HG03432 (cell line): ENCODE results near the gene HEPHL1.
"Not testable (repeated sequence)": the region's sequence is repeated elsewhere in the genome, so short reads cannot be mapped to it uniquely, and the experiment has no call there.

ENCODE experiments used
- ATAC-seq: cut with Tn5 transposase; IDR thresholded peaks from one replicate; pipeline ENCODE4 v1.9.1; 2021; ENCODE audit warnings: mild to moderate bottlenecking, moderate library complexity; ENCODE audit not compliant: unreplicated experiment

The HEPHL1 gene

GRCh38 chr11:94149431-94150017 lies 128.4 kb downstream of the HEPHL1 start:
- no peak for ATAC-seq

GRCh38 chr11:94150056-94150455 lies 128.9 kb downstream of the HEPHL1 start:
- no peak for ATAC-seq

GRCh38 chr11:94150704-94151685 lies 129.8 kb downstream of the HEPHL1 start:
- ATAC-seq, result no peak

GRCh38 chr11:94151903-94152677 lies 130.9 kb downstream of the HEPHL1 start:
- ATAC-seq, result peak; percentile 79

- no peak for ATAC-seq
These were observed 131.5 kb downstream of the HEPHL1 start for GRCh38 chr11:94152678-94153065.

GRCh38 chr11:94153320-94153719 lies 132.2 kb downstream of the HEPHL1 start:
- no peak for ATAC-seq

- ATAC-seq, result no peak
These were observed 133.1 kb downstream of the HEPHL1 start for GRCh38 chr11:94154095-94154856.

- not testable (repeated sequence) for ATAC-seq
These were observed 136.2 kb downstream of the HEPHL1 start for GRCh38 chr11:94157339-94157738.
